Stimulated activated CD4-positive, alpha-beta T cell treated with anti-CD3 and anti-CD28 coated beads, Interleukin-2, amount 100 ng/mL, for 48 hours (primary cell): ENCODE data around the gene SLC13A2.

Experiments used
- DNase-seq, 2 donors: peaks; one replicate each; pipeline ENCODE4 v3.0.0-alpha.2; 2020

Gene SLC13A2

DNA sequence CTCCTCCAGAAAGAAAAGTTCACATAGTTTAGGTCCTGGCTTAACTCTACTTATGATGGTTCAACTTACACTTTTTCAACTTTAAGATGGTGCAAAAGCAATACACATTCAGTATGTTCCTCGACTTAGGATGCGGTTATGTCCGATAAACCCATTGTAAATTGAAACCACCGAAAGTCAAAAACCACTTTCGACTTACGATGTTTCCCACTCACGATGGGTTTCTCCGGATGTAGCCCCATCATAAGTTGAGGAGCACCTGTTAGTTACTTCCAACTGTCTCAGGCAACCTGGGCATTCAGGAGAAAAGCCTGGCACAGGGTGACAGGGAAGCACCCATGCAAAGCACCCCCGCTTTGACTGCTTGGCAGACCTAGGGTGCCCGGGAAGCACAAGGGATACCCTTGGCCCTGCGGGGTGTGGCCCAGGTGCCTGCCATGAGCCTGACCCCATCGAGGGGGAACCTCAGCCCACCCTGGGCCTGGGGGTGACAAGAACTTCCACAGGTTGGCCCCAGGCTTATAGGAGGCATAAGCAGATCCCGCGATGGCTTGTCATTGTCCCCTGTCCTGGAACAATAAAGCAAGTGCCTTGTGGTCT lies 65.0 kb downstream of the SLC13A2 start:
- no peak for DNase-seq

DNA sequence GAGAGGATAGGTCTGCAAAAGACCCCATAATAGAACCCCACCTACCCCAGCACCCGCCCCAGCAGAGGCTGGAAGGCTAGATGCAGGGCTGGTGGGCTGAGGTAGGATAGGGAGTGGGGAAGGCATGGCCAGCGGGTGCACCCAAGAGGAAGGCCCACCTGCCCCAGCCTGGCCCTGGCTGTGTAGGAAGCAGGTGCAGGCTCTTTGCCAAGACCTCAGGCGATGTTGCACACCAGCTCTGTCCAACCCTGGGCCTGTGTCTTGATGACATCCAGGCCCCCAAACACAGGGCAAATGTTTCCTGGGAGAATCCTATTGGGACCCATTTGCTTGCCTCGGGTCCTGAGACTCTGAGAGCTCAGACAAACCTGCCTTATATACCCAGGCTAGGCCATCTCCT lies 66.8 kb downstream of the SLC13A2 start:
- DNase-seq = no peak

DNA sequence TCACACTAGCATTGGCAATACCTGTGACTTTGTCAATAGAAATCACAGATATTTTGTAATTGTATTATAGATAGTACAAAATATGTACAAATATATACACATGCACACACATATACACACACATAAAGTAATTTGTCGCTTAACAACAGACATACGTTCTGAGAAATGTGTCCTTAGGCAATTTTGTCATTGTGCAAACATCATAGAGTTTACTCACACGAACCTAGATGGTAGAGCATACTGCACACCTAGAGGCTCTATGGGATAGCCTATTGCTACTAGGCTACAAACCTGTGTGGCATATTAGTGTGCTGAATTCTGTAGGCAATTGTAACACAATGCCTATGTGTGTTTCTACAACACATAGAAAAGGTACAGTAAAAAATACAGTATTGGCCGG lies 68.0 kb downstream of the SLC13A2 start:
- DNase-seq = no peak

DNA sequence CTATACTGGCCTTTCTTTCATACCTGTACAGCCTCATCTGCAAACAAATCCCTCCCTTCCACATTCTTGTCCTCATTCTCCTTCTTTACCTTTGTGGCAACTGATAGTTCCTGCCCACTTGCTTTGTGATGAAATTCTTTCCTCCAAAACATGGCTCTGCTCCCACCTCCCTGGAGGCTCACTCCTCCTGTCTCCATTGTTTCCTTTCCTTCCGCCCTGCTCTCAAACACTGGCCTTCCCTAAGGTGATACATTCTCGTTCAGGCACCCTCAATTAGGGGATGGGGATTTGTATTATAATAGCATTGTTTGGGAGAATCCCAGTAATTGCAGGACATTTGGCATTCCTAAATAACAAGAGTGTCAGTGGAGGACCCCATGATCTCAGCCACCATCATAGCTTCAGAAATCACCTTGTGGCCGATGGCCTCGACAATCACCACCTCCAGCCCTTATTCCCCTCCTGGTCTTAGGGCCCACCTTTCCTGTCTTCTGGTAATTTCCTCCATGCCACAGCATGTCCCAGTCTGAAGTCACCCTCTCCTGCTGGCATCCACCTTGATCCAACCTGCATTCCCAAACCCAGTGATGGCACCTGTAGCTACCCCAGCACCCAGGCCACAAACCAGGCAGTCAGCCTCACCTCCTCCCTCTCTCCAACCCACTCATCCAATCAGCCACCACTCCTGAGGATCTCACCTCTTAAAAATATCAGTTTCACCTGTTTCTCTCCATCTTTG lies 71.1 kb downstream of the SLC13A2 start:
- no peak for DNase-seq

DNA sequence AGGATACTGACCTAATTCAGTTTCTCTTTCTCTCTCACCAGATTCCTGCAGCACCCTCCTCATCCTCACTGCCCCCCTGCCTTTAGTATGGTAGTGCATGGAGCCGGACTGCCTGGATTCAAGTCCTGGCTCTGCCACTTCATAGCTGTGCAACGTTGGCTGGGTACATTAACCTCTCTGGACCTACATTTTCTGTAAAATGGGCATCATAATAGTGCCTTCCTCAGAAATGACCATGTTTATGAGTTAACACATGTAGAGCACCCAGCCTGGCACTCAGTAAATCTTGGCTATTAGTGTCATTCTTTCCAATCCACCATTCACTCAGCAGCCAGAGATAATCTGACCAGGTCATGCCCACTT lies 71.7 kb downstream of the SLC13A2 start:
- DNase-seq = no peak

DNA sequence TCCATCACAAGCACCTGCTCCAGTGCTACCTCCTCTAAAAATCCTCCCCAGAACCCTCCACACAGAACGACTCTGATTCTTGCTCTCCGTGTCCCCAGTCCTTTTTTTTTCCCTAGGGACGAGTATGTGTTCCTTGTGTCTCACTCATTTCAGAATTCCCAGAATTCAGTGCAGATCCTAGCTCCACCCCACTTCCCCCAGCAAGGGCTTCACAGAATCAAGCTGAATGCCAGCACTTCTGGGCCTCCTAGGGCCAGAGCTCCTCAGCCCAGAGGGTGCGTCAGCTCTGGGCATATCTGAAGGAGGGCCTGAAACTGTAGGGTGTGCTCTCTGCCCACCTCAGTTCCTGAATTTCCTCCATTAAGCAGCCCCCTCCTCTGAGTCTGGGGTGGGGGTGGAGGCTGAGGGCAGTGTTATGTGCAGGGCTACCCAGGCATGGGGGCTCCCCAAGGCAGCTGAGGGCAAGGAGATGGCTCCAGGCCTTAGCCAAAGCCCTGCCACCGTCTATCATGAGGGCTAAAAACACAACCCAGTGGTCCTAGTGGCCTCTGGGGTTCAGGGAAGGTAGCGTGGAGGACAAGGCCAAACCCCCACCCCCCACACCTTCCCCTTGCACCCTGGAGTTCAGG lies 72.5 kb downstream of the SLC13A2 start:
- DNase-seq = no peak

DNA sequence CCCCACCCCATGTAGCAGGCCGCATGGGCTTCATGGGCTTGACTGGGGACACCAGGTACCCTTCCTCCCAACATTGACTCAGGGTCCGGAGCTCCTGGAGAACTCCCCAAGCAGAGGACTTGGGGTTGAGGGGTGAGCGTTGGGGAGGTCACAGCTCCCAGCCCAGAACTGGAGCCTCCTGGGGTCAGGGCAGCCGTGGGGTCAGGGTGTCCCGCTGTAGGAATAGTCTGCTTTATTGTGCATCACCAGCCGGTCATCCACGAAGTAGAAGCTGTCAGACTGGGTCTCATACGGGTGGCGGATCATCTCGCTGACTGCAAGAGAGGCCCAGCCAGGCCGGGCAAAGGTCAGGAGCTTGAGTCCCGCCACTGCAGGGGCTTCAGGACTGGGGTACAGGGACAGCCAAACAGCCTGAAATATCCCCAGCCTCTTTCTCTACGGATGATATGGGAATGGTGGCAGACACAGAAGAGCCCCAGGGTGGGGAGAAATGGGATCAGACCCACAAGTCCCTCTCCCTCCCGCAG lies 73.7 kb downstream of the SLC13A2 start:
- no peak for DNase-seq
